Articular chondrocyte of knee joint (primary cell): Measurements from ENCODE around the gene FAM110A. TPM values are rescaled to one million over a fixed set of nuclear protein-coding genes. Genes with fewer than 3 reads are reported as not detected.

Experiments used
- total RNA-seq: library from RNA; depleted of rRNA; stranded (reverse); fragments of >200 nt; gene quantifications from 2 replicates; pipeline ENCODE4 v1.2.3, GENCODE V29; 2012

Gene FAM110A
- 5.2 and 7.0 TPM in 2 replicates for total RNA-seq

GRCh38 chr20:833450-834150 is at the start of gene FAM110A:
FAM110A (plus strand) TSS chr20:833715; CDS start chr20:844805, 11,090 bp downstream.

Other genes starting within 250 kb of the FAM110A start
- gene TCF15, start 223.4 kb upstream of the FAM110A start, total RNA-seq: not detected in 2 replicates
- 49.0 and 65.5 TPM in 2 replicates for gene SRXN1, start 180.5 kb upstream of the FAM110A start, total RNA-seq
- not detected in 2 replicates for gene SCRT2, start 157.9 kb upstream of the FAM110A start, total RNA-seq
- gene SLC52A3, start 65.2 kb upstream of the FAM110A start, total RNA-seq: not detected in 2 replicates
- gene ANGPT4, start 82.6 kb downstream of the FAM110A start, total RNA-seq: under 0.01 TPM in 1 of 2 replicates, not detected in the other
- gene RSPO4, start 168.6 kb downstream of the FAM110A start, total RNA-seq: under 0.01 TPM in 1 of 2 replicates, not detected in the other